Measurements from ENCODE around the gene PEX6.

GRCh38 chr6:42929821-42930360, 49.1 kb downstream of the PEX6 start:
- TF ChIP-seq CTCF (IDR thresholded peaks at IDR 0.05) (no peak), POLR2A (IDR thresholded peaks at IDR 0.05) (no peak), POLR2AphosphoS5 (IDR thresholded peaks at IDR 0.05) (peak in 1 of 3 donors; percentile 23), EP300 (IDR thresholded peaks at IDR 0.05; ENCODE audit: low read depth) (no peak)
